Mucosa of descending colon (tissue), 3 donors: ENCODE results near the gene LSS. TPM values are rescaled to one million over a fixed set of nuclear protein-coding genes. Genes with fewer than 3 reads are reported as not detected.
A peak's percentile ranks its signal among the peaks of the same experiment; 100 is the strongest.

Experiments used
- ATAC-seq: fragments of 200-7000 bp; cut with Tn5 transposase; one replicate; pipeline ENCODE4 v1.9.1; 2020; ENCODE audit warnings: mild to moderate bottlenecking, moderate library complexity
- DNase-seq, 3 donors: peaks; one replicate each; pipeline ENCODE4 v3.0.0-alpha.2; 2020
- H3K36me3 ChIP-seq: fragments of 200-600 bp; one replicate; pipeline ENCODE4 v1.8.0; 2021; ENCODE audit warnings: low read depth, mild to moderate bottlenecking
- H3K4me1 ChIP-seq: fragments of 200-600 bp; one replicate; pipeline ENCODE4 v1.8.0; 2021; ENCODE audit warnings: low read depth, mild to moderate bottlenecking
- H3K4me3 ChIP-seq: fragments of 200-600 bp; one replicate; pipeline ENCODE4 v1.8.0; 2021; ENCODE audit warnings: mild to moderate bottlenecking
- H3K9me3 ChIP-seq: fragments of 200-600 bp; one replicate; pipeline ENCODE4 v1.8.0; 2021; ENCODE audit warnings: mild to moderate bottlenecking
- CTCF ChIP-seq: fragments of 200-600 bp; IDR thresholded peaks from one replicate; pipeline ENCODE4 v1.8.0; 2022; ENCODE audit warnings: antibody characterized with exemption, mild to moderate bottlenecking
- intact Hi-C, 2 donors: fragments of 100-400 bp; cut with DNase I in 1 of 2; cut with micrococcal nuclease in 1 of 2; formaldehyde crosslinking; loops; one replicate each; pipeline versions ENCODE4 v1.11.0 to v1.11.1; 2022; cut with DNase I, micrococcal nuclease
- total RNA-seq, 3 donors: library from RNA; stranded (reverse); fragmentation: NEBNext Ultra II Directional in 2 of 3; extraction: Animal tissue kit (Norgen Biotek cat#: 25700) in 2 of 3; gene quantifications; one replicate each; pipeline versions ENCODE4 v1.2.1 to v1.2.4, GENCODE V29; 2021 to 2023
- donor health status: DM: no; HTN: no; CAD: no; lungs with moderate emphysema.
- donor health status: DM: no; HTN: no; CAD: no.
- donor health status: DM: no; HTN: yes; CAD: no.

Gene LSS
- total RNA-seq, 3 donors from 2014 or later = 72.6 to 84.8 (median 81.1) TPM

DNA sequence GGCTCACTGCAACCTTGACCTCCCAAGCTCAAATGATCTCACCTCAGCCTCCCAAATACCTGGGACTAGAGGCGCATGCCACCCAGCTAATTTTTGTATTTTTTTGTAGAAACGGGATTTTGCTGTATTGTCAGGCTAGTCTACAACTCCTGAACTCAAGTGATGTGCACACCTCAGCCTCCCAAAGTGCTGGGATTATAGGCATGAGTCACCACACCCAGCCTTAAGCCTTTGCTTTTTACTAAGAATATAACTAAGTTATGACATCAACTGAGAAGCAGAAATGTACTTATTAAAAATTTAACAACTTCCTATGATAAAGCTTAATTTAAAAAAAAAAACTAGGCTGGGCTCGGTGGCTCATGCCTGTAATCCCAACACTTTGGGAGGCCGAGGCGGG, 8.9 kb upstream of the LSS start:
- intact Hi-C loops = no loop called here
- Histone ChIP-seq H3K36me3 (no peaks in the 10 kb centered on the region), H3K4me1 (no peaks in the 10 kb centered on the region), H3K4me3 (no peak overlapping the region), H3K9me3 (no peaks in the 10 kb centered on the region)
- no peak for TF ChIP-seq CTCF
- no peak for DNase-seq
- ATAC-seq = no peak

DNA sequence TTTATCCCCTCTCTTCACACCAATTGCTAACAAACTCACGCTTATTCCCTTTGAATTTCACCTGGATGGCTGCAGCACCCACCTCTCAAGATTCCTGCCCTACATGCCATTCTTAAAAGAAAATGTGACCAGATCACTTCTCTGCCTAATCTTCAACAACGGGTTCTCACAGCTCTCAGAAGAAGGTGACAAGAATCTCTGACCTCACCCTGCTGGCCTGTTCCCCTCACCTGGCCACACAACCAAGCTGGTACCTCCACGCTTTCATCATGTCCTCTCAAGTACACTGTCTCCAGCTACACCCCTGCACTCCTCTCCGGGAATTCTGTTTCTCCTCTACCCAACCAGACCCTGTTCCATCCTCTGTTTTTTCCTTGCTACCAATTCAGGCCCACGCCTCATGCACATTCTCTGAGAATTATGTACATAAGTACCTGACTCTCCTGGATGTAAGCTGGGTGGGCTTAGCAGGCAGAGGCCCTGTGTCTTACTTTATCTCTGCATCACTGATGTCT, 5.9 kb upstream of the LSS start:
- ATAC-seq (no peak), DNase-seq (no peak)
- peaks cover 5% of the 10 kb centered on the region for H3K4me1 ChIP-seq
- H3K36me3 ChIP-seq = no peaks in the 10 kb centered on the region
- H3K4me3 ChIP-seq = no peak overlapping the region
- no peaks in the 10 kb centered on the region for H3K9me3 ChIP-seq
- intact Hi-C loops = no loop called here
- TF ChIP-seq CTCF = no peak

DNA sequence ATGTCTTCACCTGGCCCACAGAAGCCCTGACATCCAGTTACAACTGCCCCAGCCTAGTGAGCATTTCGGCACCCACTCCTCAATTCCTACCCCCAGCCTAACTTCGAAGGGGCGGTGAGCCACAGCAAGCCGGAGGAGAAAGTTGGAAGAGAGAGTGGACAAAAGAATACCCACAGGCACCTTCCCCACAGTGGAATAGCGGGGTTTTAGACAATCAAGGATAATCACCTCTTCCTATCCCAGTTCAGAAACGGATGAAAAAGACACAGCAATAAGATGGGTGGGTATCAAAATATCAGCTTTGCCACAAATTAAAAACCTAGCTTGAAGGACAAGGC, 1.3 kb upstream of the LSS start:
- no peak for TF ChIP-seq CTCF
- Histone ChIP-seq H3K36me3 (no peaks in the 10 kb centered on the region), H3K9me3 (no peaks in the 10 kb centered on the region), H3K4me3 (no peak overlapping the region), H3K4me1 (peaks cover 18% of the 10 kb centered on the region)
- DNase-seq (no peak), ATAC-seq (no peak)
- intact Hi-C loops = no loop called here

- TF ChIP-seq CTCF = no peak
- peak overlapping the region; percentile 17 for H3K4me3 ChIP-seq
- intact Hi-C loops = no loop called here
- ATAC-seq (peak; percentile 68), DNase-seq (peak in 2 of 3 donors; percentile 80 to 83)
- no peaks in the 10 kb centered on the region for H3K9me3 ChIP-seq
- H3K4me1 ChIP-seq = peaks cover 18% of the 10 kb centered on the region
- no peaks in the 10 kb centered on the region for H3K36me3 ChIP-seq
Observed at GRCh38 chr21:46229133-46229922, 754 bp upstream of the LSS start.

- ATAC-seq = no peak
- peak in 2 of 3 donors; percentile 26 to 60 for DNase-seq
- peaks cover 18% of the 10 kb centered on the region for H3K4me1 ChIP-seq
Observed at GRCh38 chr21:46227811-46228344, 696 bp downstream of the LSS start.

More at GRCh38 chr21:46227811-46228344, 696 bp downstream of the LSS start:
- no peak for TF ChIP-seq CTCF
- intact Hi-C loops = no loop called here
- no peaks in the 10 kb centered on the region for H3K36me3 ChIP-seq
- H3K9me3 ChIP-seq = no peaks in the 10 kb centered on the region
- H3K4me3 ChIP-seq = peak overlapping the region; percentile 84
